GM19372 (cell line): Measurements from ENCODE around the gene HAP1.
"Not testable (repeated sequence)": the region's sequence is repeated elsewhere in the genome, so short reads cannot be mapped to it uniquely, and the experiment has no call there.

ENCODE experiments used
- ATAC-seq: cut with Tn5 transposase; IDR thresholded peaks from one replicate; pipeline ENCODE4 v1.9.1; 2021; ENCODE audit warnings: mild to moderate bottlenecking, low read depth, moderate library complexity; ENCODE audit not compliant: unreplicated experiment

HAP1 gene

GRCh38 chr17:41675157-41676057, 59.0 kb downstream of the HAP1 start:
- ATAC-seq, result not testable (repeated sequence)
